A549 (cell line): ENCODE data around the gene ZDHHC18. TPM values are rescaled to one million over a fixed set of nuclear protein-coding genes. Genes with fewer than 3 reads are reported as not detected.

Source experiments
- ATAC-seq, 2 experiments: fragments of 200-7000 bp in 1 of 2; fragments of >200 bp in 1 of 2; cut with Nextera tagmentation in 1 of 2; cut with Tn5 transposase in 1 of 2; 3 replicates each; pipeline versions ENCODE4 v1.8.0 to v1.9.1; 2018 to 2020; ENCODE audit warnings: mild to moderate bottlenecking in 1 of 2, moderate library complexity in 1 of 2
- CTCF ChIA-PET: fragments of 300-600 bp; sonication (Branson Sonifier 250); formaldehyde crosslinking; extraction: SDS; loops from one replicate; lab custom pipeline; 2021; ENCODE audit warnings: antibody characterized with exemption, inconsistent platforms; lab: Yijun Ruan, JAX
- POLR2A ChIA-PET: fragments of 350-600 bp; formaldehyde crosslinking; extraction: SDS; loops from one replicate; lab custom pipeline; 2021; ENCODE audit warnings: antibody characterized with exemption, inconsistent platforms; lab: Yijun Ruan, JAX
- DNase-seq, 2 experiments: peaks; one replicate each; pipeline versions ENCODE4 v3.0.0 to v3.0.0-alpha.2; 2011 to 2016; ENCODE audit warnings: low read depth in 1 of 2, low spot score in 1 of 2
- FAIRE-seq: peaks from 2 replicates; lab custom pipeline; 2011; peaks lifted over from hg19 to GRCh38; lab: Jason Lieb, UNC
- H3K27ac ChIP-seq, 2 experiments: fragments of >200 bp; sonication (Bioruptor Twin); formaldehyde crosslinking; 3 replicates each; pipeline ENCODE4 v1.5.1; 2016 to 2017
- H3K4me1 ChIP-seq: fragments of >200 bp; sonication (Bioruptor Twin); formaldehyde crosslinking; 3 replicates; pipeline ENCODE4 v1.6.1; 2016
- H3K4me2 ChIP-seq: fragments of >200 bp; sonication (Bioruptor Twin); formaldehyde crosslinking; 3 replicates; pipeline ENCODE4 v1.6.1; 2016
- H3K4me3 ChIP-seq: fragments of >200 bp; sonication (Bioruptor Twin); formaldehyde crosslinking; 3 replicates; pipeline ENCODE4 v1.5.1; 2016
- H3K9me3 ChIP-seq: fragments of >200 bp; sonication (Bioruptor Twin); formaldehyde crosslinking; 3 replicates; pipeline ENCODE4 v1.6.1; 2016
- CEBPB ChIP-seq, 2 experiments: fragments of >200 bp in 1 of 2; sonication (Bioruptor Twin) in 1 of 2; formaldehyde crosslinking in 1 of 2; IDR thresholded peaks; 2 replicates each; pipeline ENCODE4 v1.6.1; 2012 to 2016
- CHD4 ChIP-seq: fragments of 200-600 bp; sonication (generic); IDR thresholded peaks from 2 replicates; pipeline ENCODE4 v1.6.1; 2016; ENCODE audit warnings: antibody characterized with exemption, mild to moderate bottlenecking, borderline replicate concordance
- EHF ChIP-seq: fragments of 250-450 bp; sonication (Bioruptor Pico); IDR thresholded peaks from 2 replicates; pipeline ENCODE4 v1.5.0; 2020; ENCODE audit warnings: mild to moderate bottlenecking
- ESRRA ChIP-seq: fragments of 150-350 bp; IDR thresholded peaks from 2 replicates; pipeline ENCODE4 v1.6.1; 2014; ENCODE audit warnings: mild to moderate bottlenecking, low read length, borderline replicate concordance
- FOSB ChIP-seq: fragments of 250-450 bp; sonication (Bioruptor Pico); IDR thresholded peaks from 2 replicates; pipeline ENCODE4 v1.5.0; 2020; ENCODE audit warnings: mild to moderate bottlenecking, moderate library complexity
- FOSL2 ChIP-seq, 2 experiments: fragments of 450-650 bp in 1 of 2; fragments of >200 bp in 1 of 2; sonication (Bioruptor Twin) in 1 of 2; formaldehyde crosslinking; IDR thresholded peaks; 2 replicates each; pipeline versions ENCODE4 v1.5.0 to v1.6.1; 2016 to 2020; ENCODE audit warnings: mild to moderate bottlenecking in 1 of 2, moderate library complexity in 1 of 2
- HES2 ChIP-seq: fragments of >200 bp; sonication (Bioruptor Twin); formaldehyde crosslinking; IDR thresholded peaks from 2 replicates; pipeline ENCODE4 v1.6.1; 2016
- HEYL ChIP-seq: fragments of 250-450 bp; sonication (Bioruptor Pico); IDR thresholded peaks from 2 replicates; pipeline ENCODE4 v1.8.0; 2021; ENCODE audit warnings: mild to moderate bottlenecking, moderate library complexity
- HMGXB4 ChIP-seq: fragments of 250-450 bp; sonication (Bioruptor Pico); IDR thresholded peaks from 2 replicates; pipeline ENCODE4 v1.5.0; 2021; ENCODE audit warnings: mild to moderate bottlenecking, moderate library complexity, borderline replicate concordance
- HOXA7 ChIP-seq: fragments of 250-450 bp; sonication (Bioruptor Pico); IDR thresholded peaks from 2 replicates; pipeline ENCODE4 v1.5.0; 2020; ENCODE audit warnings: mild to moderate bottlenecking, moderate library complexity
- HOXB13 ChIP-seq: fragments of 250-450 bp; sonication (Bioruptor Pico); IDR thresholded peaks from 2 replicates; pipeline ENCODE4 v1.5.0; 2020; ENCODE audit warnings: low read depth, mild to moderate bottlenecking, moderate library complexity
- HOXB5 ChIP-seq: fragments of 250-450 bp; sonication (Bioruptor Pico); IDR thresholded peaks from 2 replicates; pipeline ENCODE4 v1.5.0; 2020; ENCODE audit warnings: mild to moderate bottlenecking, moderate library complexity
- JUN ChIP-seq, 2 experiments: fragments of >200 bp; sonication (Bioruptor Twin); formaldehyde crosslinking; IDR thresholded peaks; 2 replicates in 1 of 2; 3 replicates in 1 of 2; pipeline ENCODE4 v1.6.1; 2016 to 2017
- JUNB ChIP-seq: fragments of >200 bp; sonication (Bioruptor Twin); formaldehyde crosslinking; IDR thresholded peaks from 2 replicates; pipeline ENCODE4 v1.6.1; 2016
- KDM1A ChIP-seq: fragments of 200-600 bp; sonication (generic); IDR thresholded peaks from 2 replicates; pipeline ENCODE4 v1.6.1; 2016; ENCODE audit warnings: low read depth, mild to moderate bottlenecking
- KDM5A ChIP-seq: fragments of 200-600 bp; sonication (generic); IDR thresholded peaks from 2 replicates; pipeline ENCODE4 v1.6.1; 2016; ENCODE audit warnings: antibody characterized with exemption, mild to moderate bottlenecking
- MAFK ChIP-seq: fragments of 450-650 bp; IDR thresholded peaks from 2 replicates; pipeline ENCODE4 v1.6.1; 2014; ENCODE audit not compliant: partially characterized antibody
- MYC ChIP-seq: IDR thresholded peaks from 2 replicates; pipeline ENCODE4 v1.6.1; 2012; ENCODE audit warnings: mild to moderate bottlenecking, inconsistent platforms, low read length, improper control_type of control experiment, borderline replicate concordance
- NFE2L2 ChIP-seq: fragments of 150-350 bp; conservative IDR thresholded peaks from 2 replicates; pipeline ENCODE4 v1.6.1; 2014; ENCODE audit warnings: low read length
- PHF8 ChIP-seq: fragments of 200-600 bp; sonication (generic); IDR thresholded peaks from 2 replicates; pipeline ENCODE4 v1.6.1; 2016; ENCODE audit warnings: low read depth, mild to moderate bottlenecking, antibody characterized with exemption, moderate library complexity, borderline replicate concordance
- POLR2A ChIP-seq: IDR thresholded peaks from 2 replicates; pipeline ENCODE4 v1.6.1; 2012; ENCODE audit warnings: mild to moderate bottlenecking, low read length
- POLR2AphosphoS2 ChIP-seq: conservative IDR thresholded peaks from 2 replicates; pipeline ENCODE4 v1.6.1; 2012; ENCODE audit warnings: low read length, improper control_type of control experiment, inconsistent platforms
- RAD21 ChIP-seq, 2 experiments: fragments of >200 bp in 1 of 2; sonication (Bioruptor Twin) in 1 of 2; formaldehyde crosslinking in 1 of 2; IDR thresholded peaks in 1 of 2; conservative IDR thresholded peaks in 1 of 2; 2 replicates in 1 of 2; 3 replicates in 1 of 2; pipeline ENCODE4 v1.6.1; 2012 to 2018; ENCODE audit warnings: inconsistent platforms in 1 of 2
- RCOR1 ChIP-seq: fragments of 150-350 bp; IDR thresholded peaks from 2 replicates; pipeline ENCODE4 v1.6.1; 2014; ENCODE audit warnings: antibody characterized with exemption, low read length, low read depth
- SREBF2 ChIP-seq: fragments of 450-650 bp; IDR thresholded peaks from 2 replicates; pipeline ENCODE4 v1.6.1; 2014; ENCODE audit warnings: mild to moderate bottlenecking, moderate library complexity
- TFCP2L1 ChIP-seq: fragments of 250-450 bp; sonication (Bioruptor Pico); IDR thresholded peaks from 2 replicates; pipeline ENCODE4 v1.5.0; 2021; ENCODE audit warnings: mild to moderate bottlenecking
- TP53 ChIP-seq: fragments of 250-450 bp; sonication (Bioruptor Pico); IDR thresholded peaks from 2 replicates; pipeline ENCODE4 v1.5.0; 2021; ENCODE audit warnings: mild to moderate bottlenecking, moderate library complexity
- USF2 ChIP-seq: fragments of 450-650 bp; IDR thresholded peaks from 2 replicates; pipeline ENCODE4 v1.6.1; 2014; ENCODE audit warnings: antibody characterized with exemption
- WGBS: methylation state at CpG from one replicate; pipeline ENCODE4 v1.1.6; 2017; ENCODE audit errors: missing lambda C conversion rate; 5-methylcytosine and 5-hydroxymethylcytosine counted together
- polyA plus RNA-seq, 4 experiments: library from polyadenylated mRNA; depleted of rRNA in 3 of 4; stranded (reverse); fragments of >200 nt; fragmentation: RNase III in 1 of 4; extraction: RNeasy Plus Mini Kit Qiagen cat#74134 plus additional on column Dnase treatment in 1 of 4; gene quantifications; 2 replicates in 3 of 4; 3 replicates in 1 of 4; pipeline ENCODE4 v1.2.3, GENCODE V29; 2011 to 2017
- TF ChIP-seq, protein P1 (sequence below): fragments of 200-600 bp; sonication (generic); IDR thresholded peaks from 2 replicates; pipeline ENCODE4 v1.6.1; 2016; ENCODE audit warnings: antibody characterized with exemption, mild to moderate bottlenecking, moderate library complexity
- TF ChIP-seq, protein P2 (sequence below): fragments of >200 bp; sonication (Bioruptor Twin); formaldehyde crosslinking; IDR thresholded peaks from 3 replicates; pipeline ENCODE4 v1.5.1; 2016
- TF ChIP-seq, protein P3 (sequence below): IDR thresholded peaks from 2 replicates; pipeline ENCODE4 v1.6.1; 2012

The ZDHHC18 gene
- polyA plus RNA-seq, 2 of the 4 experiments (the other 2 are of a cell fraction) = 16.2 to 20.0 TPM

DNA sequence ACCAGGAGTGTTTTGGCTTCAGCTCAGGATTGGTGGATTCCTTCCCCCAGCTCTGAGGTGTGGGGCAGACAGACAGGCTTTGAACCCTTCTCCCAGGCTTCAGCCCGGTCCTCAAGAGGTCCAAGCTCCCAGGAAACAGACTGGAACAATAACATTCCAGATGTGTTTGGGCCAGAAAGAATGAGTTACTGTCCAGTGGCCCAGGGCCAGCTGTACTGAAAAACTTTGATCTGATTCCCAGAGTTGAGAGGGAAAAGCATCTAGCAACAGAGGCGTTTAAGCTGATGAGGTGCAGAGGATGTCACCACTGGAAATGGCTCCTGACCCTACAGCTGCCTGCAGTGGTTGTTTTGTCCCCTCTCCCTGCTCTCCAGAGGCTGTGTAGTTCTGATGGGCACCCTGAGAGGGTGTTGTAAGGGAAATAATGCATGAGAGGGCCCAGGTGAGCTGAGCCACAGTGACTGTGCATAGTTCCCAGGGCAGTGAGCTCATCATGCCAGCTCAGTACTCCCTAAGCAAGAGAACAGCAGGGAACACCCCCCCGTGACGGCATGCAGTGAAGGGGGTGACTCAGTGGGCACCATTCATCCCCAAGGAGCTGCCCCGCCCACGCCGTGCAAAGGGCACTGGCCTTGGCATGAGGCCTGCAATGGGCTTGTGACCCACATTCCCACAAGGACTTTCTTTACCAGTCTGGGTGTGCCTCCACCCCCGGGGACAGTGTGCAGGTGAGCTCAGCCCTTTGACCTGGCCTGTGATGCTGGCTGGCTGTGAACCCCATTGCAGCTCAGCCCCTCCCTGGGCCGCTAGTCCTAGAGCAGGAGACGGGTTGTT, 22.7 kb downstream of the ZDHHC18 start:
- ATAC-seq = peak; percentile 87 to 90
- WGBS = 0% methylated on average over 6 of the region's 10 CpGs
- Histone ChIP-seq H3K4me2 (peak overlapping the region; percentile 63), H3K4me3 (no peak overlapping the region), H3K9me3 (no peaks in the 10 kb centered on the region), H3K4me1 (peaks cover 54% of the 10 kb centered on the region), H3K27ac (peak overlapping the region; percentile 94 to 97)
- no peak for FAIRE-seq
- CTCF ChIA-PET = interaction anchor here (0.7 to 5.3 kb wide), 15 partner anchors 12 to 246 kb away, joined by 3 to 57 read pairs (median 5); partner anchors contain the start of genes SFN and ZDHHC18
- DNase-seq = peak; percentile 84 to 95
- POLR2A ChIA-PET = interaction anchor here (0.9 to 1.5 kb wide), 5 partner anchors 14 to 51 kb away, joined by 3 to 18 read pairs (median 5); partner anchors contain the start of genes GPATCH3, GPN2, SFN and ZDHHC18
- no peak for TF ChIP-seq PHF8
- no peak for TF ChIP-seq HOXA7 (CRISPR knock-in tag)
- TF ChIP-seq FOSL2 (IDR thresholded peaks at IDR 0.05) = peak; percentile 39; the same call in 1 of the 2 replicates
- TF ChIP-seq FOSL2 (CRISPR knock-in tag; IDR thresholded peaks at IDR 0.05) = peak; percentile 89
- TF ChIP-seq HEYL (CRISPR knock-in tag) = no peak
- TF ChIP-seq ESRRA = no peak
- TF ChIP-seq USF2 = peak; percentile 57; the same call in 1 of the 2 replicates
- TF ChIP-seq CHD4 = no peak
- TF ChIP-seq TP53 (CRISPR knock-in tag) = peak; percentile 61; the same call in 1 of the 2 replicates
- TF ChIP-seq HOXB5 (CRISPR knock-in tag) = 0 out of 2 replicates have a peak, but pooled peaks have one; percentile 63
- no peak for TF ChIP-seq POLR2AphosphoS2
- TF ChIP-seq RAD21 (conservative IDR thresholded peaks at IDR 0.05 in 1 of 2, IDR thresholded peaks at IDR 0.05 in 1 of 2) = no peak
- TF ChIP-seq JUNB = peak; percentile 29; the same call in 1 of the 2 replicates
- TF ChIP-seq FOSB (CRISPR knock-in tag) = no peak; the same call in 1 of the 2 replicates
- TF ChIP-seq, protein P1, sequence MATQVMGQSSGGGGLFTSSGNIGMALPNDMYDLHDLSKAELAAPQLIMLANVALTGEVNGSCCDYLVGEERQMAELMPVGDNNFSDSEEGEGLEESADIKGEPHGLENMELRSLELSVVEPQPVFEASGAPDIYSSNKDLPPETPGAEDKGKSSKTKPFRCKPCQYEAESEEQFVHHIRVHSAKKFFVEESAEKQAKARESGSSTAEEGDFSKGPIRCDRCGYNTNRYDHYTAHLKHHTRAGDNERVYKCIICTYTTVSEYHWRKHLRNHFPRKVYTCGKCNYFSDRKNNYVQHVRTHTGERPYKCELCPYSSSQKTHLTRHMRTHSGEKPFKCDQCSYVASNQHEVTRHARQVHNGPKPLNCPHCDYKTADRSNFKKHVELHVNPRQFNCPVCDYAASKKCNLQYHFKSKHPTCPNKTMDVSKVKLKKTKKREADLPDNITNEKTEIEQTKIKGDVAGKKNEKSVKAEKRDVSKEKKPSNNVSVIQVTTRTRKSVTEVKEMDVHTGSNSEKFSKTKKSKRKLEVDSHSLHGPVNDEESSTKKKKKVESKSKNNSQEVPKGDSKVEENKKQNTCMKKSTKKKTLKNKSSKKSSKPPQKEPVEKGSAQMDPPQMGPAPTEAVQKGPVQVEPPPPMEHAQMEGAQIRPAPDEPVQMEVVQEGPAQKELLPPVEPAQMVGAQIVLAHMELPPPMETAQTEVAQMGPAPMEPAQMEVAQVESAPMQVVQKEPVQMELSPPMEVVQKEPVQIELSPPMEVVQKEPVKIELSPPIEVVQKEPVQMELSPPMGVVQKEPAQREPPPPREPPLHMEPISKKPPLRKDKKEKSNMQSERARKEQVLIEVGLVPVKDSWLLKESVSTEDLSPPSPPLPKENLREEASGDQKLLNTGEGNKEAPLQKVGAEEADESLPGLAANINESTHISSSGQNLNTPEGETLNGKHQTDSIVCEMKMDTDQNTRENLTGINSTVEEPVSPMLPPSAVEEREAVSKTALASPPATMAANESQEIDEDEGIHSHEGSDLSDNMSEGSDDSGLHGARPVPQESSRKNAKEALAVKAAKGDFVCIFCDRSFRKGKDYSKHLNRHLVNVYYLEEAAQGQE = no peak
- no peak for TF ChIP-seq KDM1A
- peak in 1 of 2 experiments; percentile 40; a peak in 1 of 5 replicates for TF ChIP-seq JUN (IDR thresholded peaks at IDR 0.05)
- no peak for TF ChIP-seq HES2
- TF ChIP-seq, protein P2, sequence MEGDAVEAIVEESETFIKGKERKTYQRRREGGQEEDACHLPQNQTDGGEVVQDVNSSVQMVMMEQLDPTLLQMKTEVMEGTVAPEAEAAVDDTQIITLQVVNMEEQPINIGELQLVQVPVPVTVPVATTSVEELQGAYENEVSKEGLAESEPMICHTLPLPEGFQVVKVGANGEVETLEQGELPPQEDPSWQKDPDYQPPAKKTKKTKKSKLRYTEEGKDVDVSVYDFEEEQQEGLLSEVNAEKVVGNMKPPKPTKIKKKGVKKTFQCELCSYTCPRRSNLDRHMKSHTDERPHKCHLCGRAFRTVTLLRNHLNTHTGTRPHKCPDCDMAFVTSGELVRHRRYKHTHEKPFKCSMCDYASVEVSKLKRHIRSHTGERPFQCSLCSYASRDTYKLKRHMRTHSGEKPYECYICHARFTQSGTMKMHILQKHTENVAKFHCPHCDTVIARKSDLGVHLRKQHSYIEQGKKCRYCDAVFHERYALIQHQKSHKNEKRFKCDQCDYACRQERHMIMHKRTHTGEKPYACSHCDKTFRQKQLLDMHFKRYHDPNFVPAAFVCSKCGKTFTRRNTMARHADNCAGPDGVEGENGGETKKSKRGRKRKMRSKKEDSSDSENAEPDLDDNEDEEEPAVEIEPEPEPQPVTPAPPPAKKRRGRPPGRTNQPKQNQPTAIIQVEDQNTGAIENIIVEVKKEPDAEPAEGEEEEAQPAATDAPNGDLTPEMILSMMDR = no peak
- peak; percentile 71; the same call in 1 of the 2 replicates for TF ChIP-seq HOXB13 (CRISPR knock-in tag)
- TF ChIP-seq NFE2L2 = peak; percentile 97
- no peak for TF ChIP-seq CEBPB (IDR thresholded peaks at IDR 0.05)
- TF ChIP-seq HMGXB4 (CRISPR knock-in tag) = no peak
- TF ChIP-seq TFCP2L1 = no peak
- TF ChIP-seq MYC = no peak
- TF ChIP-seq, protein P3, sequence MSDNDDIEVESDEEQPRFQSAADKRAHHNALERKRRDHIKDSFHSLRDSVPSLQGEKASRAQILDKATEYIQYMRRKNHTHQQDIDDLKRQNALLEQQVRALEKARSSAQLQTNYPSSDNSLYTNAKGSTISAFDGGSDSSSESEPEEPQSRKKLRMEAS = peak; percentile 70
- TF ChIP-seq SREBF2 = no peak
- no peak; the same call in 1 of the 2 replicates for TF ChIP-seq EHF (CRISPR knock-in tag)
- TF ChIP-seq RCOR1 = no peak
- no peak for TF ChIP-seq KDM5A
- TF ChIP-seq POLR2A = no peak
- peak; percentile 98 for TF ChIP-seq MAFK
